ENCODE measurements around the gene STXBP4.

Gene STXBP4

DNA sequence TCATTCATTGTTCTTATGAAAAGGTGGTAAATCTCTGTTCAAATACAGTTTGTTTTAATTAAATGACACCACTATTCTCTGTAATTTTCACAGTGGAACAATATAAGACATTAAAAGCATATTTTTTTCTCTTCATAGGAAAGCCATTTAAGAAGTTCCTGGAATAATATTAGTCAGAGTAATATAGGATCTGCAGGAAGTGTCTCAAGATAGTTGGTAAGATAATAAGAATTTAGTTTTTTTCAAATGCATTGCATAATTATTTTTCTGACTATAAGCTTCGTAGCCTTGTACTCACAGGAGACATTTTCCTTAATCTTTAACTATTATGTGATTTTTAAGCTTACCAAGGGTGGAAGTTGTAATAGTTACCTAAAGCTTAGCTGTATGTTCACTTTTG, 16.9 kb downstream of the STXBP4 start:
- DNase-seq = no peak
- Histone ChIP-seq H3K9me3 (replicated peaks; ENCODE audit: insufficient read depth, low read length) (no peaks in the 10 kb centered on the region), H3K4me2 (ENCODE audit: low read depth, low read length) (no peak overlapping the region), H3K36me3 (replicated peaks; ENCODE audit: insufficient read depth, low read length) (no peaks in the 10 kb centered on the region), H3K79me2 (ENCODE audit: low read length) (no peaks in the 10 kb centered on the region), H2AFZ (ENCODE audit: low read length) (no peak overlapping the region), H3K9me2 (replicated peaks; ENCODE audit: insufficient read depth, low read length) (no peaks in the 10 kb centered on the region), H3F3A (ENCODE audit: insufficient read depth, low read length) (no peaks in the 10 kb centered on the region), H3K9ac (ENCODE audit: low read length) (no peak overlapping the region), H3K4me3 (ENCODE audit: low read length) (no peak overlapping the region), H3K4me1 (ENCODE audit: low read length) (no peaks in the 10 kb centered on the region), H3K27ac (ENCODE audit: low read length) (no peak overlapping the region), H3K27me3 (replicated peaks; ENCODE audit: insufficient read depth, low read length) (no peaks in the 10 kb centered on the region), H4K20me1 (ENCODE audit: insufficient read depth, low read length) (no peaks in the 10 kb centered on the region)
- TF ChIP-seq EZH2phosphoT487 (IDR thresholded peaks at IDR 0.05; ENCODE audit: low read length) (no peak), EZH2 (optimal IDR thresholded peaks at IDR 0.05; ENCODE audit: low read depth, low read length) (no peak)
- TF ChIP-seq, protein P1, sequence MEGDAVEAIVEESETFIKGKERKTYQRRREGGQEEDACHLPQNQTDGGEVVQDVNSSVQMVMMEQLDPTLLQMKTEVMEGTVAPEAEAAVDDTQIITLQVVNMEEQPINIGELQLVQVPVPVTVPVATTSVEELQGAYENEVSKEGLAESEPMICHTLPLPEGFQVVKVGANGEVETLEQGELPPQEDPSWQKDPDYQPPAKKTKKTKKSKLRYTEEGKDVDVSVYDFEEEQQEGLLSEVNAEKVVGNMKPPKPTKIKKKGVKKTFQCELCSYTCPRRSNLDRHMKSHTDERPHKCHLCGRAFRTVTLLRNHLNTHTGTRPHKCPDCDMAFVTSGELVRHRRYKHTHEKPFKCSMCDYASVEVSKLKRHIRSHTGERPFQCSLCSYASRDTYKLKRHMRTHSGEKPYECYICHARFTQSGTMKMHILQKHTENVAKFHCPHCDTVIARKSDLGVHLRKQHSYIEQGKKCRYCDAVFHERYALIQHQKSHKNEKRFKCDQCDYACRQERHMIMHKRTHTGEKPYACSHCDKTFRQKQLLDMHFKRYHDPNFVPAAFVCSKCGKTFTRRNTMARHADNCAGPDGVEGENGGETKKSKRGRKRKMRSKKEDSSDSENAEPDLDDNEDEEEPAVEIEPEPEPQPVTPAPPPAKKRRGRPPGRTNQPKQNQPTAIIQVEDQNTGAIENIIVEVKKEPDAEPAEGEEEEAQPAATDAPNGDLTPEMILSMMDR (IDR thresholded peaks at IDR 0.05; ENCODE audit: low read length) = no peak

DNA sequence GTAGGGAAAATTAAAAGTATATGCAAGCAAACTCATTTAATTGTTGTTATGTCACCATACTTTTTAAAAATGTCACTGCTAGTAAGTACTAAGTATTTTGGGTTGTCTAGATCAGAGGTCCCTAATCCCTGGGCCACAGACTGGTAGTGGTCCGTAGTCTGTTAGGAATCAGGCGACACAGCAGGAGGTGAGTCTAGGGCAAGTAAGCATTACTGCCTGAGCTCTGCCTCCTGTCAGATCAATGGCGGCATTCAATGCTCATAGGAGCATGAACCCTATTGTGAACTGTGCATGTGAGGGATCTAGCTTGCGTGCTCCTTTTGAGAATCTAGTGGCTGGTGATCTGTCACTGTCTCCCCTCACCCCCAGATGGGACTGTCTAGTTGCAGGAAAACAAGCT, 21.6 kb downstream of the STXBP4 start:
- H3K4me2 ChIP-seq (ENCODE audit: low read depth, low read length) = no peak overlapping the region
- no peaks in the 10 kb centered on the region for H3K27me3 ChIP-seq (replicated peaks; ENCODE audit: insufficient read depth, low read length)
- no peaks in the 10 kb centered on the region for H3K9me2 ChIP-seq (replicated peaks; ENCODE audit: insufficient read depth, low read length)
- no peak overlapping the region for H3K4me3 ChIP-seq (ENCODE audit: low read length)
- DNase-seq = no peak
- H3K27ac ChIP-seq (ENCODE audit: low read length) = no peak overlapping the region
- TF ChIP-seq, protein P1 (IDR thresholded peaks at IDR 0.05; ENCODE audit: low read length) = no peak
- TF ChIP-seq EZH2 (optimal IDR thresholded peaks at IDR 0.05; ENCODE audit: low read depth, low read length) (no peak), EZH2phosphoT487 (IDR thresholded peaks at IDR 0.05; ENCODE audit: low read length) (no peak)
- H3K9ac ChIP-seq (ENCODE audit: low read length) = no peak overlapping the region
- no peaks in the 10 kb centered on the region for H3F3A ChIP-seq (ENCODE audit: insufficient read depth, low read length)
- H4K20me1 ChIP-seq (ENCODE audit: insufficient read depth, low read length) = no peaks in the 10 kb centered on the region
- no peaks in the 10 kb centered on the region for H3K4me1 ChIP-seq (ENCODE audit: low read length)
- H3K9me3 ChIP-seq (replicated peaks; ENCODE audit: insufficient read depth, low read length) = no peaks in the 10 kb centered on the region
- no peak overlapping the region for H2AFZ ChIP-seq (ENCODE audit: low read length)
- no peaks in the 10 kb centered on the region for H3K79me2 ChIP-seq (ENCODE audit: low read length)
- H3K36me3 ChIP-seq (replicated peaks; ENCODE audit: insufficient read depth, low read length) = no peaks in the 10 kb centered on the region

DNA sequence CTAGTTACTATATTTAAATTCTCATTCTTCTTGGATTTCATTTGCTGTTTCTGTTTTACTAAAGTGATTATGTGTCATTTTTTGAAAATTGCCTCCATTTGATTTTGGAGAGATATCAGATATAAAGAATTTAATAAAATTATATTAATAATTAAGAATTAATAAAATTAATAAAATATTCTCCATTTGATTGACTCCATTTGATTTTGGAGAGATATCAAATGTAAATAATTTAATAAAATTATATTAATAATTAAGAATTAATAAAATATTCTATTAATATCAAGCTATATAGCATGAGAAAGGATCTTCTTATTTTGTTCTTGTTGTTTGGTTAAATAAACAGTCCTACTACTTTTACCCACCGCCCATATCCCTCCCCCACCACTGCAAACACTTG, 23.0 kb downstream of the STXBP4 start:
- H3K9me3 ChIP-seq (replicated peaks; ENCODE audit: insufficient read depth, low read length) = no peaks in the 10 kb centered on the region
- H3K79me2 ChIP-seq (ENCODE audit: low read length) = no peaks in the 10 kb centered on the region
- H2AFZ ChIP-seq (ENCODE audit: low read length) = no peak overlapping the region
- H3K4me2 ChIP-seq (ENCODE audit: low read depth, low read length) = no peak overlapping the region
- no peaks in the 10 kb centered on the region for H3K4me1 ChIP-seq (ENCODE audit: low read length)
- no peak for DNase-seq
- no peak overlapping the region for H3K9ac ChIP-seq (ENCODE audit: low read length)
- no peaks in the 10 kb centered on the region for H3F3A ChIP-seq (ENCODE audit: insufficient read depth, low read length)
- no peaks in the 10 kb centered on the region for H3K9me2 ChIP-seq (replicated peaks; ENCODE audit: insufficient read depth, low read length)
- no peaks in the 10 kb centered on the region for H4K20me1 ChIP-seq (ENCODE audit: insufficient read depth, low read length)
- H3K27ac ChIP-seq (ENCODE audit: low read length) = no peak overlapping the region
- H3K27me3 ChIP-seq (replicated peaks; ENCODE audit: insufficient read depth, low read length) = no peaks in the 10 kb centered on the region
- H3K36me3 ChIP-seq (replicated peaks; ENCODE audit: insufficient read depth, low read length) = no peaks in the 10 kb centered on the region
- no peak for TF ChIP-seq EZH2 (optimal IDR thresholded peaks at IDR 0.05; ENCODE audit: low read depth, low read length)
- no peak for TF ChIP-seq EZH2phosphoT487 (IDR thresholded peaks at IDR 0.05; ENCODE audit: low read length)
- TF ChIP-seq, protein P1 (IDR thresholded peaks at IDR 0.05; ENCODE audit: low read length) = no peak
- H3K4me3 ChIP-seq (ENCODE audit: low read length) = no peak overlapping the region

Measured in MM.1S (cell line).